Transverse colon (tissue), 3 donors: ENCODE measurements around the gene SUFU.

Source experiments
- CTCF ChIP-seq, 5 experiments: fragments of 200-600 bp in 3 of 5; fragments of 450-650 bp in 2 of 5; sonication (generic) in 3 of 5; IDR thresholded peaks; 1 replicate in 2 of 5; 2 replicates in 3 of 5; pipeline ENCODE4 v1.5.1; 2016 to 2017; ENCODE audit warnings: antibody characterized with exemption in 5 of 5, inconsistent platforms in 3 of 5, mild to moderate bottlenecking in 2 of 5, moderate library complexity in 1 of 5
- POLR2A ChIP-seq: fragments of 450-650 bp; IDR thresholded peaks from one replicate; pipeline ENCODE4 v1.6.1; 2016; ENCODE audit warnings: antibody characterized with exemption, mild to moderate bottlenecking, moderate library complexity

- TF ChIP-seq CTCF (IDR thresholded peaks at IDR 0.05) (no peak), POLR2A (no peak)
Measured at GRCh38 chr10:102613286-102613685, 109.5 kb downstream of the SUFU start.
